HT-29 (cell line): ENCODE measurements around the gene NCOA3. TPM values are rescaled to one million over a fixed set of nuclear protein-coding genes. Genes with fewer than 3 reads are reported as not detected.

Source experiments
- DNase-seq: peaks from one replicate; pipeline ENCODE4 v3.0.0-alpha.2; 2015; ENCODE audit warnings: low spot score
- total RNA-seq: library from RNA; depleted of rRNA; stranded (reverse); fragments of >200 nt; shearing (Covaris generic); gene quantifications from 2 replicates; pipeline ENCODE4 v1.2.3, GENCODE V29; 2014

The NCOA3 gene
- total RNA-seq, 1 experiment from 2014 or later: 14.9 TPM

DNA sequence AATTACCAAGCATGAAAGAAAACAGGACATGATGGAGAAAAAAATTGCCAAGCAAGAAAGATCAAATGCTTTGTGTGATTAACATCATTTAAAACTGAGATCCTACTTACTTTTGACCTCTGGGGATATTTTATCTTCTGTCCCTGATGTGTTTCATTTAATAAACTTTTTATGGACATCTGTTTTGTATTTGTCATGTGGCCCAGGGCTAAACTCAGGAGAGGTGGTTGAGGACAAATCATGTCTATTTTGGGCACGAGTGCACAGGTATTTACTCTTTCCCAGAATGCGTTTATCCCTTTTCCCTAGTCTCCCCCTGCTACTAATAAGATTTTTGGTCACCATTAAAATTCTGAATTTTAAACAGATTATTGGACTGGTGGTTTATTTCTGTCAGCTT is 128.2 kb downstream of the NCOA3 start:
- DNase-seq: no peak

- DNase-seq: no peak
These were observed 129.4 kb downstream of the NCOA3 start for GRCh38 chr20:47631078-47631477.

DNA sequence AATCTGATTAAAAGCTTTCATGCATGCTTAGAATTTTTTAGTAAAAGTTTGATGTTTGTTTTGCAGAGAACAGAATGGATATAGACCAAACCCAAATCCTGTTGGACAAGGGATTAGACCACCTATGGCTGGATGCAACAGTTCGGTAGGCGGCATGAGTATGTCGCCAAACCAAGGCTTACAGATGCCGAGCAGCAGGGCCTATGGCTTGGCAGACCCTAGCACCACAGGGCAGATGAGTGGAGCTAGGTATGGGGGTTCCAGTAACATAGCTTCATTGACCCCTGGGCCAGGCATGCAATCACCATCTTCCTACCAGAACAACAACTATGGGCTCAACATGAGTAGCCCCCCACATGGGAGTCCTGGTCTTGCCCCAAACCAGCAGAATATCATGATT is 133.6 kb downstream of the NCOA3 start:
- no peak for DNase-seq

DNA sequence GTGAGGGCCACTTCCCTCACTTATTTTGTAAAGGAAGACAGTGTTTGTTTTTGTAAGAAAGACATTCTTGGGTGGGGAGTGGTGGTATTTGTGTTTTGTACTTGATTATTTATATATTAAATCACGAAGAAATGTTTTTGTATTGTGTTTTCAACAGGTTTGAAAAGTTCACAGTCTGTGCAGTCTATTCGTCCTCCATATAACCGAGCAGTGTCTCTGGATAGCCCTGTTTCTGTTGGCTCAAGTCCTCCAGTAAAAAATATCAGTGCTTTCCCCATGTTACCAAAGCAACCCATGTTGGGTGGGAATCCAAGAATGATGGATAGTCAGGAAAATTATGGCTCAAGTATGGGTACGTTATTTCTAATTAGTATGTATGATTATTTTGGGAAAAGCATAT is 137.2 kb downstream of the NCOA3 start:
- no peak for DNase-seq

GRCh38 chr20:47642118-47642517 is 140.4 kb downstream of the NCOA3 start:
- DNase-seq: no peak

- no peak for DNase-seq
These were observed 140.9 kb downstream of the NCOA3 start for GRCh38 chr20:47642624-47643023.

GRCh38 chr20:47645632-47646031 is 143.9 kb downstream of the NCOA3 start:
- DNase-seq: no peak

DNA sequence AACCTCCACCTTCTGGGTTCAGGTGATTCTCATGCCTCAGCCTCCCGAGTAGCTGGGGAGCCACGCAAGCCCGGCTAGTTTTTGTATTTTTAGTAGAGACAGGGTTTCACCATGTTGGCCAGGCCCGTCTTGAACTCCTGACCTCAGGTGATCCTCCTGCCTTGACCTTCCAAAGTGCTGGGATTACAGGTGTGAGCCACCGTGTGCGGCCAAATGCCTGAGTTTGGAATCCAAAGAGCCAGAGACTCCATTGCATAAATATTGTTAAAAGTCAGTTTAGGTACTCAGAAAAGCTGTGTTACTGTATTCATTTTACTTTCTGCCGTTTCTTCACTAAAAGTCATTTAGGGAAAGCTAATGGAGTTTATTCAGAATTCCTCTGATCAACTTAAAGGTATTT is 146.3 kb downstream of the NCOA3 start:
- DNase-seq: no peak

DNA sequence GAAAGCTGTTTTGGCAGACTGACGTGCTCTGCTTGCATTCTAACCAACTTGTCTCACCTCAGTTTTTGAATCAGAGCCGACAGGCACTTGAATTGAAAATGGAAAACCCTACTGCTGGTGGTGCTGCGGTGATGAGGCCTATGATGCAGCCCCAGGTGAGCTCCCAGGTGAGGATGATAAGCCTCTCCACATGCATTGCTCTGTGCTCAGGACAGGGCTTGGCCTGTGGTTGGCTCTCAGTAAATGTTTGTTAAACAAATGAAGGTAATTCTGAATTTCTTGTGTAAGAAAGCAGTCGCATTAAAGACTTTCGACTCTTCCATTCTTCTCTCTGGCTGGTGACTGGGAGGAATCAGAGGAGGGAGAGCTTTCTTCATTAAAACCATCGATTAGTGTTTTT is 147.3 kb downstream of the NCOA3 start:
- no peak for DNase-seq

DNA sequence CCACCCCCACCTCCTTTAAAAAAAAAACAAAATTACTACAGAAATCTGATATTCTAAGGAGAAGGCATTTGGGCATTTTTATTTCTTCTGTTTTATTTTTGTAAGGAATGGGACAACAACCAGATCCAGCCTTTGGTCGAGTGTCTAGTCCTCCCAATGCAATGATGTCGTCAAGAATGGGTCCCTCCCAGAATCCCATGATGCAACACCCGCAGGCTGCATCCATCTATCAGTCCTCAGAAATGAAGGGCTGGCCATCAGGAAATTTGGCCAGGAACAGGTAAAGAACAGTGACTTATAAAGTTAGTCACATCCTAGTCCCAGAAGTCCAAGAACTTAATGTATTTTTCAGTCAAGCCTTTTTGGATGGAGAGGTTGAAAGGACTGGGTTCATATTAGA is 150.6 kb downstream of the NCOA3 start:
- no peak for DNase-seq

GRCh38 chr20:47652794-47653193 is 151.1 kb downstream of the NCOA3 start:
- DNase-seq: no peak

DNA sequence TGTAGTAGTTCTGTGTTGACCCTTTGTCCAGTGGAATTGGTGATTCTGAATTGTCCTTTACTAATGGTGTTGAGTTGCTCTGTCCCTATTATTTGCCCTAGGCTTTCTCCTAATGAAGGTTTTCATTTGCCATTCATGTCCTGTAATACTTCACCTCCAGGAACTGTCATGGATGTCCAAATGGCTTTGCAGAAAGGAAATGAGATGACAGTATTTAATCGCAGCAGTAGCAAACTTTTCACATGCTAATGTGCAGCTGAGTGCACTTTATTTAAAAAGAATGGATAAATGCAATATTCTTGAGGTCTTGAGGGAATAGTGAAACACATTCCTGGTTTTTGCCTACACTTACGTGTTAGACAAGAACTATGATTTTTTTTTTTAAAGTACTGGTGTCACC is 152.2 kb downstream of the NCOA3 start:
- no peak for DNase-seq

- DNase-seq: no peak
These were observed 152.7 kb downstream of the NCOA3 start for GRCh38 chr20:47654370-47654769.

GRCh38 chr20:47655635-47656034 is 153.9 kb downstream of the NCOA3 start:
- DNase-seq: no peak

- DNase-seq: no peak
These were observed 154.6 kb downstream of the NCOA3 start for GRCh38 chr20:47656318-47656717.

GRCh38 chr20:47659904-47660601 is 158.4 kb downstream of the NCOA3 start:
- peak; percentile 33 for DNase-seq

DNA sequence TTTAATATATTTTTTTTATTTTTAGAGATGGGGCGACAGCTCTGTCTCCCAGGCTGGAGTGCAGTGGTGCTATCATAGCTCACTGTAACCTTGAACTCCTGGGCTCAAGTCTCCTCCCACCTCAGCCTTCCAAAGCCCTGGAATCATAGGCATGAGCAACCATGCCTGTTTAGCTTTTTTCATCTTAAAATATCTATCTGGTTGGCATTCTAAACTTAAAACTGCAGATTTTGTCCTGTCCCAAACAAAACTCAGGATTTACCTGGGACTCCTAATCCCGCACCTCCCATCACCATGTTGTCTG is 158.9 kb downstream of the NCOA3 start:
- no peak for DNase-seq

- DNase-seq: no peak
These were observed 159.5 kb downstream of the NCOA3 start for GRCh38 chr20:47660983-47661700.

DNA sequence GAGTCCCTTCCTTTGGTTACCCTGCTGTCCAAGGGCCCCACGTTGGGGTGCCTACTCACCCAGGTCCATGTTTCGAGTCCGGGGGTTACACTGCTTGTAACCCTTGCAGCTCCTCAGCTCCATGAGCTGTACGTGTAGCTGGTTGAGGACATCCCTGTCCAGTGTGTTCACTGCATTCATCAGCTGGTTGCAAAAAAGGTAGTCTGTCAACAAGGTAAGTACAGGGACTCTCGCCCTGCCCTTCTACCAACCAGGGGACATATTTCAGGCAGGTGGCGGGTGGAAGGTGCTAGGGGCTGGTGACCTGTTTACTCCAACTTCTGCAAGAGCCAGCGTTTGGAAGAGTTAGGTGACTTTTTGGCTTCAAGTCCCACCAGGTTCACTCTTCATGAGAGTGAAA is 160.0 kb downstream of the NCOA3 start:
- no peak for DNase-seq

- no peak for DNase-seq
These were observed 161.0 kb downstream of the NCOA3 start for GRCh38 chr20:47662483-47663353.

DNA sequence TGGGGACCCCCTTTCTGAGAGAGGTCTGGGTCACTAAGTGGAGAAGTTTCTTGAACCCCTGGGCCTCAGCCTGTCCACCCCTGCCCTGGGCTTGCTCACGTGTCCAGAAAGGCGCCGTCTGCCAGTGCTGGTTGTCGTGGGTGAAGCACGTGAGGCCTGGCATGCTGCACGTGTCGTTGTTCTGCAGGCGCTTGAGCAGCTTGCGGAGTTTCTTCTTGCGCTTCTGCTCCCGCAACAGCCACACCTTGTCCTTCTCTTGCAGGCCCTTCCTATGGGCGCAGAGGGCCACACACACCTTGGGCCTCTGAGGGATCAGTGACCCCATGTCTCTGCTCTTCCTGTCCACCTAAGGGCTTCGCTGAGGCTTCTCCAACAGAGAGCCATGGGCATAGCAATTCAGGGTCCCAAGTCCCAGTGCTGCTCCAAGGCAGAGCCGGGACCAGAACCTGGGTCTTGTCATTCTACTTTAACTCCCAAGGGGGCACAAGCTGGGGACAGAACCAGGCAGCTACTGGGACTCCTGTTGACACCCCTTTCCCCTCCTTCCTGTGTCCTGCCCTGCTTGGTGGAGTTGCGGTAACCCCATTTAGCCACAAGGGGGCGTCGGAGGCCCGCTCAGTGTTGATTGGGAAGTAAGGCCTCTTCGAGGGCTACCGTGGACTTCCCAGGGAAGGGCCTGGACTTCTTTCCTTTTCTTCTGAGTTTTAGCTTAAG is 161.8 kb downstream of the NCOA3 start:
- DNase-seq: peak; percentile 96

- no peak for DNase-seq
These were observed 162.4 kb downstream of the NCOA3 start for GRCh38 chr20:47664068-47664437.
